Mesenteric fat pad (tissue), 1 donor: Measurements from ENCODE around the gene GTF3C2. TPM values are rescaled to one million over a fixed set of nuclear protein-coding genes. Genes with fewer than 3 reads are reported as not detected.
A peak's percentile ranks its signal among the peaks of the same experiment; 100 is the strongest.
"Not testable (repeated sequence)": the region's sequence is repeated elsewhere in the genome, so short reads cannot be mapped to it uniquely, and the experiment has no call there.

Source experiments
- DNase-seq: peaks from one replicate; pipeline ENCODE4 v3.0.0-alpha.2; 2020; ENCODE audit warnings: low spot score
- total RNA-seq: library from RNA; stranded (reverse); fragmentation: NEBNext Ultra II Directional; extraction: Animal tissue kit (Norgen Biotek cat#: 25700); gene quantifications from one replicate; pipeline ENCODE4 v1.2.1, GENCODE V29; 2021
- donor health status: DM: yes; HTN: yes; CAD: no.

The GTF3C2 gene
- total RNA-seq, 1 donor from 2014 or later: 44.8 TPM

DNA sequence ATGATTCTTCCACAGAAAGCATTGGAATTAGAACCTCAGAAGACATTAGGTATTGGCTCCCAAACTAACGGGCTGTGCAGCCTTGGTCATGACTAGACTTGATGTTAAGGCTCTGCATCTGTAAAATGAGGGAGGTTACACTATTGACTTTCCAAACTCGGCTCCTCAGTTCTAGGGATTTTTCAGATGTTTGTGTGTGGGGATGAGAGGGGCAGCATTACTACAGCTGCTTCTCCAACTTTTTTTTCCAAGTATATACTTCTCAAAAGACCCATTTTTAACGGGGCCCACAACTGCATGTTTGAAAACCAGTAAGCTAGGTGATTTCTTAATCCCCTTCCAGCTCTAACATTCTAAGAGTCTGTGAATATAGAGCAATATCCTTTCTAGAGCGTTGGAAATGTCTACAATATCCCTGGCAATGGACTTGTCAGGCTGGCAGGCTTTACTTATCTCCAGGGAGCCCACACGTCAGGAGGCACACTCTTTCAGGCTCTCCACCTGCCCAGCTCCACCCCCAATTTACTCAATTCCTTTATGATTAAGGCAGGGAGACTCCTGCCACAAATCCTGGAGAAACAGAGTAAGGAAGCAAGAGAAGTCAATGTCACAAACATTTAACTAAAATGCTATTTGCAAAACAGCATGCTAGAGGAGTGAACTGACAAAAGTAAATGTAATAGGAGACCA lies 32.8 kb downstream of the GTF3C2 start:
- no peak for DNase-seq

DNA sequence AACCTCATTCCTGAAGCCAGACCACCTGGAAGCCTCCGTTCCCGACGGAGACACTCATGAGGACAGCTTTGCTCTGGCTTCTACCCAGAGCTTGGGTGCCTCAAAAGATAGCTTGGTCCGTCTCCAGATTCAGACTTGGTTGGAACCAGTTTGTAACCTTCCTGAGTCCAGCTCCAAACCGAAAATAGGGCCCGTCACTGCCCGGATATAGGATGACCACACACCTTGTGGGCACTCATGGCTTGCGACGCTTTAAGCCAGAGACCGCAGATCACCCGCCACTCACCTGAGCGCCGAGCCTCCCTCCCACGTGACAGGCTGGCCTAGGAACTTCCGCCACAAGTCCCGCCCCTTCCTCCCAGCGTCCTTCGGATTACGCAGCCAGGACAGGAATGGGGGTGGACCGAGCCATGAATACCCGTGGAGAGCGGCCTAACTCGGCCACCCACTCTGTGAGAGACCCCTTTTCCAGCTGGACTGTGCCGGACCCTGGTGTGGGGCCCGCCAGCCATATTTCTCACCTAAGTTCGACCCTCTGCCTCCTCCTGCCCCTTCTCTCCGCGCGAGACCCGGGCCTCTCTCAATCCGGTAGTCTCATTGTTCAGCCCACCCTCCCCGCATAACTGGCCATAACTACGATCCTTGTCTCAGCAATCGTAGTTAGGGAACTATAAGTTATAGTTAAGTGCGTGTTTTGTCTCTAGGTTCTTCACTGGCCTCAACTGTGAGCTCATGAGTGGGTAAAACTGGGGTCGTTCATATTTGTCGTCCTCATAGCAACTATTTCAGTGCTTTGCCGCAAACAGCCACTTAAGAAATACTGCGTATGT lies 33.6 kb downstream of the GTF3C2 start, which contains the start of gene MPV17:
Gene MPV17 (minus strand): TSS at position 332 of the 830 bp plus-strand sequence. CDS start 580 bp downstream, outside the sequence.
- peak; percentile 95 for DNase-seq

DNA sequence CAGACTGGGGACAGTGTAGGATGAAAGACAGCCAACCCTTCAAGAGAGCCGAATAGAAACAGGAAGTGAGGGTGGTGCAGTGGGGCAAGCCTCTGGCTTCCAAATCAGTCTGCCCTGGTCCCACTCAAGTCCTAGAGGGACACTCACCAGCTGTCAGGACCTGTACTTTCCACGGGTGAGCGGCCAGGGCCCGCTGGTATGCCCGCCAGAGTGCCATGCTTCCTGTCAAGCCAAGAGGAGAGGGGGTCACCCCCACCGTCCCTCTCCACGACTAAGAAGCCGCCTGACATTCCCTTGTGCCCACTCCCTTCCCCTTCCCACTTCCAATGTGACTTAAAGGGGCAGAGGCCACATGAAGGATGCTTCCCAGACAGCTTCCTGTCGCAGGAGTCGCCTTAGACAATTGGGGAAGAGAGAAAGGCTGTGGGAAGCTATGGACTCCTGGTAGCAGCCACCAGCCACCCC lies 34.2 kb downstream of the GTF3C2 start:
- no peak for DNase-seq

DNA sequence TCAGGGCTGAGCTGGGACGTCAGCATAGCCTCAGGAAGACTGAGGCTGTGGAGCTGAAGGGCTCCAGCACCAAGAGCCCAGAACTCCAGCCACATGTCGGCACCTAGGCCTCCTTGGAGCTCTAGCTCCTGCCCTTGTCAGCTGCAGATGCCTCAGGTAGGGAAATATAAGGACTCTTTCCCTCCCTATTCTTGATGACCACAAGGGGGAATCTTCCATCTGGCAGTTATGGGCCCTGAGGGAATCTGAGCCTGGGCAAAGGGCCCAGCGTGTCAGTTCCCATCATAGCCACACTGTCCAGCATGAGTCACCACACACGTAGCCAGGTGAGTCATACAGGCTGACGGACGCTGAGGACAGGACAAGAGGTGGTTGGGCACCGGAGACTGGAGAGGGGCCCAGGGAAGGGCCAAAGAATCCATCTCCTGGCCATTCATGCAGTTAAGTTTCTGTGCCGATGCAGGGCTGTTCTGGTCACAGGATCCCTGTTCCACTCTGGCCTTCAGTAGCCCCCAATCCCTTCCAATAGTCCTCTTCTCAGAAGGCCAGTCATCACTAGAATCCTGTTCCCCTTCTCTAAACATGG lies 35.5 kb downstream of the GTF3C2 start:
- no peak for DNase-seq

DNA sequence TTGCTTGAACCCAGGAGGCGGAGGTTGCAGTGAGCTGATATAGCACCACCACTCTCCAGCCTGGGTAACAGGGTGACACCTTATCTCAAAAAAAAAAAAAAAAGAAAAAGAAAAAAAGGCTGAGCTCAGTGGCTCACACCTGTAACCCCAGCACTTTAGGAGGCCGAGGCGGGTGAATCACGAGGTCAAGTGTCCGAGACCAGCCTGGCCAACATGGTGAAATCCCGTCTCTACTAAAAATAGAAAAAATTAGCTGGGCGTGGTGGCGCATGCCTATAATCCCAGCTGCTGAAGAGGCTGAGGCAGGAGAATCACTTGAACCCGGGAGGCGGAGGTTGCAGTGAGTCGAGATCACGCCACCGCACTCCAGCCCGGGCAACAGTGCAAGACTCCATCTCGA lies 36.7 kb downstream of the GTF3C2 start:
- DNase-seq: not testable (repeated sequence)

DNA sequence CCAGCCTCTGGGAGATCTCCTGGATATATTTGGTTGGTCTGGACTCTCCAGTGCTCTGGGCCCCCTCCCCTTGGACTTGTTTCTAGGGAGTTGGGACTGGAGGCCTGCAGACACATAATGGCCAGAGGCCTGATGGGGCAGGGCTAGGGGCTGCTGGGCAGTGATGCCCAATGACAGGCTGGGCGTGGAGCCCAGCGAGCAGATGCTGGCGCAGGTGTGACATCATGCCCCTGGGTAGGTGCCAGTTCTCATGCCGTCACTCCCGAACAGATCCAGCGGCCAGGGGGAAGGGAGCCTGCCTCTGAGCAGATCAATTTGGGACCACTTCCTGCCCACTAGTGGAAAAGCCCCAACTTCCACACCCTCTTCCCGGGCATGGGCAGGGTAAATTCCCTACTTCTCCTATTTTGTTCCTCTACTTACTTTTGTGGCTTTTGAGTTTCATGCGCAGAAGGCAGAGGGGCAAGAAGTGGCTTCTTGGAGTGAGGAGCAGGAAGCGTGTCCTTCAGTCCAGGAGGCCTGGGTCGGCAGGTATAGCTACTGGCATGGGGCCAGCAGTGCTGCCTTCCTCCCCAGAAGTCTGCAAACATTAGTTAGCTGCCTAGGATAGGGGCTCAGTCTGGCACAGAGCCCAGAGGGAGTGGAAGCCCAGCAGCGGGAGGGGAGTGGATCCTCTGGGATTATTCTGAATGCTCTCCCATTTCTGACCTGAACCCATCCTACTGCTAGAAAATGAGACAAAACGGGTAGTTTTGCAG lies 39.7 kb downstream of the GTF3C2 start:
- DNase-seq: no peak

DNA sequence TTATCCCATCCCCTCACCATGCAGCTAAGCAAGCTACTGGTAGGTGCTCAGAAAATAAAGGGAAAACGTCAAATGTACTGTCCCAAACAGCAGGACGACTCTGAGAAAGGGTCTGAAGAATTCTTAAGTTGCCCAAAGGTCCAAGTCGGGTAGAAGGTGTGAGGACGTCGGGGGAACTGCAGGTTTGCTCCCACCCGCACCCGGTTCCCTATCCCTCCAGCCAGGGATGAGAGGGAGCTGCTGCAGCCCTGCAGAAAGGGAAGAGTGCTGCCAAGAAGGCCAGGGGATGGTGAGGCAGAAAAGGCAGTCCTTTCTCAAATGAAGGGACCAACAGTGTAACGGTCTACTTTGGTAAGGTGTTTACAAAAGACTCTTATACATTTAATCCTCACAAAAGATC lies 41.4 kb downstream of the GTF3C2 start:
- no peak for DNase-seq

DNA sequence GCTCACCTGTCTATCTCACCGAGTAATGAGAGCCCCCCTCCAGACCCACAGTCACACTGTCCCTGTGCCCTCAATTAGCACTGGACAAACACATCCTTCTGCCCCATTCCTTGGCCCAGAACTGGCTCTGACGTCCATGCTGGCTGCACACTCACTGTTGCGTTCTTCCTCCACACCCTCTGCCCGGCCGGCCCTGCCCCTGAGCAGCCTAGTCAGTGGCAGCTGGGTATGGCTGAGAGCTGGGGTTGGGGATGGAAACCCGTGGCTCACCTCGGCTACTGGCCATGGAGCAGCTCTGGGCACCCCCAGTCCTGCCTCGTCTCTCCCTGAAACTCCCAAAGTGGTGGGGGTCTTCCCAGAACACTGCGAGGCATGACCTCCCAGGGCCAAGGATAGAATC lies 41.9 kb downstream of the GTF3C2 start:
- DNase-seq: no peak

DNA sequence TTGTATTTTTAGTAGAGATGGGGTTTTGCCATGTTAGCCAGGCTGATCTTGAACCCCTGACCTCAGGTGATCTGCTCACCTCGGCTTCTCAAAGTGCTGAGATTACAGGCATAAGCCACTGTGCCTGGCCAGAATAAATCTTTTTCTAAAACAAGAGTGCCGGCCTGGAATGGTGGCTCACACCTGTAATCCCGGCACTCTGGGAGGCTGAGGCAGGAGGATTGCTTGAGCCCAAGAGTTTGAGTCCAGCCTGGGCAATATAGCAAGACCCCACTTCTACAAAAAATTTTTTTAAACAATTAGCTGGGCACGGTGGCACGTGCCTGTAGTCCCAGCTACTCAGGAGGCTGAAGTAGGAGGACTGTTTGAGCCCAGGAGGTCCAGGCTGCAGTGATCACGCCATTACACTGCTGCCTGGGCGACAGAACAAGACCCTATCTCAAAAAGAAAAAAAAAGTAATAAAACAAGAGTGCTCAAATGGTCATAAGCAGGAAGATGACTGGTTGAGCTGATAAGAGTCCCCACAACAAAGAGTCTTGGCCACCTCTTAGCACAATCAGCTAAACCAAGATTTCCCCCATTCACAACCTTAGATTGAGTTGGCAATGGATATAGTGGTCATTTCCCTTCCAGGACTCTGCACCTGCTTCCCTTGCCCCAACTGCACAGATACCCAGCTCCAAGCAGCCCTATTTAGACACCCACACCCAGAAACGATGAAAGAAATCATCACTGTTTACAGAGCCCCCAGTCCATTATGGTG lies 42.5 kb downstream of the GTF3C2 start:
- no peak for DNase-seq

DNA sequence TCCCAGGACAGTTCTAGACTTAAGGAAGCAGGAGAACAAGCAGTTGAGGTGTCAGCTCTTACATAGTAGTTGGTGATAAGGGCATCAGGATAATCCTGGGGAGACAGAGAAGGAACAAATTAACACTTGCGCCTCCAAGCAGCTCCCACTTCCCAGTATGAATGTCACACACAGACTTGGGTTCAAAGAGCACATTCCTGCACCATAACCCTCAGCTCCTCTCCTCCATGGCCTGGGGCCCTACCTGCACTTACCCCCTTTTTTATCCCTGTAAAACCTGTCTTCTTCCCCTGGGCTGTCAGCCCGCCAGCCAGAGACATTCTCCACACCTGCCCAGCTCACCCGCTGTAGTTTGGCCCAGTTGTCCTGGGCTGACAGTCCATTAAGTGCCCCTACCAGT lies 44.4 kb downstream of the GTF3C2 start:
- no peak for DNase-seq

DNA sequence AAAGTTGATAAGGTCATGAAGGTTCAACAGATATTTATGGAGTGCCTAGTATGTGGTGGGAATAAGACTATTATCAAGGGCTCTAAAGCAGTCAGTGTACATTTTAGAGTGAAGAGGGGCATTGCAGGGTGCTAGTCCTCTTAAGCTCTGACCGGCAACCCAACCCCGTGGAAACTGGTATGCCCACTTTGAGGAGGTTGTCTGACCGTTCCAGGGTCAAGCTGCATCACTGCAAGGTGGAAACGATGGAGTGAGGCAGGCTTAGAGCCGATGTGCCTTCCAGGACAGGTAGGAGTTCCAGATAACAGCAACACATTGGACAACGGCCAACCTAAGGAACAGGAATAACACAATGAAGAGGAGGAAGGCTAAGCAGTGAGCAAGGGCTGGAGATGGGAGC lies 46.9 kb downstream of the GTF3C2 start:
- DNase-seq: no peak

DNA sequence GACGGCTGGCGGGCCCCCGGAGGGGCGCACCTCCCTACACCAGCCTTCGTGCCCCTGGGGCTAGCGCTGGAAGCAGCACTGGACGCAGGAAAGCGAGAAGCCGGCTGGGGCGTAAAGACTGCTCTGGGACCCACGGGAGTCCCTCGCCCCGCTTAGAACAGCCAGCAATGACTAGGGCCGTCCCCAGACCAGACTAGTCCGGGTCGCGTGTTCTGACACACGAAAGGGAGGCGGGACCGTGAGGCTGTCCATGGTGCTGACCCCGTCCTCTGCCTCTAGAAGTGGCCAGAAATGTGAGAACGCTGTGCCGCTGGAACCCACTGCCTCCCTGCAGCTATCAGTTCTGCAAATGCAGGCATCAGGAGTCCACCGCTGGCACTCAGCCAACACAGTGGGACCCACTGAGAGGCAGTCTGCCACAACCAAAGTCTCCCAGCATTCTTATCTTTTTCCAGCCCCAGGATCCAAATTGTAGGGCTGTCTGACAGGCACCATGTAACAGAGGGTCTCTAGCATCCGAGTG lies 48.1 kb downstream of the GTF3C2 start, which contains the start of gene UCN:
Gene UCN (minus strand): TSS at position 87 of the 523 bp plus-strand sequence. CDS start 550 bp downstream, outside the sequence.
- no peak for DNase-seq

DNA sequence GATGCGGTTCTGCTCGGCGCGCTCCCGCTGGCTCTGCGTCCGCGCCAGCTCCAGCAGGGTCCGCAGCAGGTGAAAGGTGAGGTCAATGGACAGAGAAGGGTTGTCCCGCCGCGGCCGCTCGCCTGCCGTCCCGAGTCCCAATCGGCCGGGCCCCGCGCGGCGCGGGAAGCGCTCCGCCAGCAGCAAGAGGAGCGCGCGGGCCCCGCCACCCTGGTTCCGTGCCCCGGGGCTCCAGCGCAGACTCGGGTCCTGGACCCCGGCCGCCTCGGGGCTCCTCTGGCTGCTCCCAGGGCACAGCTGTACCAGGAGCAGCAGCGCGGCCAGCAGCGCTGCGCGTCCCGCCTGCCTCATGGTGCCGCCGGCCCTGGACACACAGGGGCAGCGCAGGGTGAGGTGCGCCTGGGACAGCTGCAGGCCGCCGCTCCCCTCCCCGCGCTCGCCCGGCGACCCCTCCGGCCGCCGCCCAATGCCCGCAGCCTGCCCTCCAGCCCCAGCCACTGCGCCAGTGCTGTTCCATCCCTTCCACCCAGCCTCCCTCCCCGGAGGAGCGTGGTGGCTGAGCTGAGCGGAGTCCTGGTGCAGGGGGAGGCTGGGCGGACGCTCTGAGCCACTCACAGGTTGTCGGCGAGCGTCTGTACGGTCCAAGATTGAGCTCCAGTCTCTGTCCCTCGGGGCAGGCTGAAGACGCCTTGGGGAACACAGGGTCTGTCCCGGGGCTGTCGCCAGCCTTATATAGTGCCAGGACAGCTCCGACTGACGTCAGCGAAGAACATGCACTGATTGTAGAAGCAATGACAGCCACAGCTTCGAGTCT lies 48.8 kb downstream of the GTF3C2 start:
- DNase-seq: no peak

DNA sequence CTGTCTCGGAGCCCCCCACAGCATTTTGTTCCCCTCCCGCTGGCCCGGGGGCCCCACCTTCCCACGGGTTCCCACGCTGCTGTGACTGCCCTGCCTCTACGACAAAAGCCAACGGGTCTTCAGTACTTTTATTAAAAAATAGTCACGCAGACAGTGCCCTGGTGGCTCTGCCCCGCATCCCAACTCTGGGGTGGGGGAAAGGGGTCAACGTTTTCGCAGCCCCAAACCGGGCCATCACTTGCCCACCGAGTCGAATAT lies 49.3 kb downstream of the GTF3C2 start:
- DNase-seq: no peak

DNA sequence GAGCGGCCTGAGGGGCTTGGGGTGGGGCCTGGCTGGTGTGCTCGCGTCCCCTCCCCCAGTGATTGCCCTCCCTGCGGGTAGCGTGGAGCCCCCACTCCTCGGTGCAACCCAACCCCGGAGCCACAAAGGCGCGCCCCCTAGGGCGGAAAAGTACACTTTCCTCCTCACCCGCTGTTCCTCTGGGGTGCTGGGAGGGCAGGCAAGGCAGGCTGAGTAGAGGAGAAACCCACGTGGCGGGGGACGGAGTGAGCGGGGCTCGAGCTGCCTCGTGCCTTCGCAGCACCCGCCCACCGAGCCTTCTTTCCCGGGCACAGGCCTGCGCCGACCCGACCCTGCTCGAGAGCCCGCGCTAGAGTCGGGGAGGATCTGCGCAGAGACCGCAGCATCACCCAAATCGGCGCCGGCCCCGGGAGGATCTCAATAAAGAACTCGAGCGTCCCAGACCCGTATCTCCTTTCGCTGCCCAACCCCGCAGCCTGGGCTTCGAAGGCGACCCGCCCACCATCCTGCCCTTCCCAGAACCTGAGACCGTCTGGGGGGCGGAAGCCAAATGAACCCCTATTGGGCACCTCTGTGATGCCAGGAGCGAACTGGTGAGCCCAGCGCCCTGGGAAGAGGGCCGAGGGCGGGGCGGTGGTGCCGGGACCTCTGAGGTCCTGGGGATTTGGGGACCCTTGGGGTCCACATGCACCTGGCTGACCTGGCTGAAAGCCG lies 49.8 kb downstream of the GTF3C2 start:
- no peak for DNase-seq

DNA sequence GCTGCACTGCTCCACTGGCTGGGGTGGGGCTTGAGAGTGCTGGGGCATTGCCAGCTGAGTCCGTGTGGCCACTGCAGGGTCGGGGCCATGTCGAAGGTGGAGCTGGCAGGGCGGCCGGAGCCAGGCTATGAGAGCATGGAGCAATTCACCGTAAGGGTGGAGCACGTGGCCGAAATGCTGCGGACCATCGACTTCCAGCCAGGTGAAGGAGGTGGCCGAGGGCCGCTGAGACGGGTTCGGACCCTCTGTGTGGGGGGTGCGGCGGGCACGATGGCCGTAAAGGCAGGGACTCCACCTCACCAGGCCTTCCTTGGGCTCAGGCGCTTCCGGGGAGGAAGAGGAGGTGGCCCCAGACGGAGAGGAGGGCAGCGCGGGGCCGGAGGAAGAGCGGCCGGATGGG lies 50.4 kb downstream of the GTF3C2 start:
- DNase-seq: no peak

DNA sequence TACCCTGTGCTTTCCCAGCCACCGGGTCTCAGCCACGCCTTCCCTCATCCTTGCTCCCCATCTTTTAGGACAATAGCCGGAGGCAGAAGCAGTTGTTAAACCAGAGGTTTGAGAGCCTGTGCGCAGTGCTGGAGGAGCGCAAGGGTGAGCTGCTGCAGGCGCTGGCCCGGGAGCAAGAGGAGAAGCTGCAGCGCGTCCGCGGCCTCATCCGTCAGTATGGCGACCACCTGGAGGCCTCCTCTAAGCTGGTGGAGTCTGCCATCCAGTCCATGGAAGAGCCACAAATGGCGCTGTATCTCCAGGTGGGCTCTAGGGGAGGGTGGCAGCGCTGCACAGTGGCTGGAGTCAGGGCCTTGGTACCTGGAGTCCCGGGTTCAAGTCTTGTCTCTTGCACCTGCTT lies 51.0 kb downstream of the GTF3C2 start:
- DNase-seq: no peak

DNA sequence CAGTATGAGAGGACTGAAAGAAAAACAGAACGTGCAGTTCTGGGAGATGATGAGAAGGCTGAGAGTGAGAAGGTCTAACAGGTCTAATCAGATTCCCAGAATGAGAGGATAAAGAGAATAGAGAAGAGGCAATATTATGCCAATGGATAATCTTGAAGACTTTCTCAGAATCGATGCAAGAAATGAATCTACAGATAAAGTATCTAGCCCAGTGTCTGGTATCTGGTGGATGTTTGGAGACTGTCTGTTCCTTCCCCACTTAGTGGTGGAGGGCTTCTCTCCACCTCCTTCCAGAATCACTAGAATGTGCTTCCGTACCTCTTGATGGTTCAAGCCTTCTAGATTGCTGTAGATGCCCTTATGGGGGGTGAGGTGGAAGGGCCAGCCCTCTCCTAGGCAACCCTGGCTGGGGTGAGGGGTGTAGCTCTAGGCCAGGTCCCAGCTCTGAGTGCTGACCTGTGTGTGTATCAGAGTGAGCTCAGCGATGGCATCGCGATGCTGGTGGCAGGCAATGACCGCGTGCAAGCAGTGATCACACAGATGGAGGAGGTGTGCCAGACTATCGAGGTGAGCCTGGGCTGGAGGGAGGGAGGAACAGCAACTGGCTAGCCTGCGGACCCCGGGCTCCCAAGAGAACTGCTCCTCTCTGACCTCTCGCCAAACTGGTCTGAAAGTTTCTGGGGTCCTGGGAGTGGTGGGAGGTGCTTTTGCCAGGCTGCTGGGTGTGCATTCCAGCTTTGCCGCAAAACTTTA lies 51.9 kb downstream of the GTF3C2 start:
- DNase-seq: no peak
